ENCODE data around the gene CACNA1C.

GRCh38 chr12:2523844-2524243 lies 471.1 kb downstream of the CACNA1C start:
- TF ChIP-seq CTCF (IDR thresholded peaks at IDR 0.05): no peak
- TF ChIP-seq POLR2A (IDR thresholded peaks at IDR 0.05): no peak
- TF ChIP-seq POLR2AphosphoS5 (IDR thresholded peaks at IDR 0.05): no peak
- no peak for TF ChIP-seq EP300 (IDR thresholded peaks at IDR 0.05)
